IMR-90 (cell line): ENCODE measurements around the gene TAGAP.

ENCODE experiments used
- CEBPB ChIP-seq: IDR thresholded peaks from 2 replicates; pipeline ENCODE4 v1.6.1; 2012; ENCODE audit warnings: low read depth, low read length, improper control_type of control experiment
- MAZ ChIP-seq: IDR thresholded peaks from 2 replicates; pipeline ENCODE4 v1.6.1; 2012; ENCODE audit warnings: low read depth, mild to moderate bottlenecking, low read length, improper control_type of control experiment, moderate library complexity, borderline replicate concordance
- POLR2A ChIP-seq: IDR thresholded peaks from 2 replicates; pipeline ENCODE4 v1.6.1; 2012; ENCODE audit warnings: mild to moderate bottlenecking, low read depth, low read length
- RFX5 ChIP-seq: IDR thresholded peaks from 2 replicates; pipeline ENCODE4 v1.8.0; 2012; ENCODE audit warnings: low read depth, mild to moderate bottlenecking, low read length, moderate library complexity
- SMC3 ChIP-seq: fragments of 150-350 bp; IDR thresholded peaks from 2 replicates; pipeline ENCODE4 v1.6.1; 2016; ENCODE audit warnings: low read depth, mild to moderate bottlenecking, antibody characterized with exemption, low read length, moderate library complexity
- TF ChIP-seq, protein P1 (sequence below): conservative IDR thresholded peaks from 2 replicates; pipeline ENCODE4 v1.5.1; 2012; ENCODE audit warnings: mild to moderate bottlenecking, low read depth, low read length, improper control_type of control experiment

DNA sequence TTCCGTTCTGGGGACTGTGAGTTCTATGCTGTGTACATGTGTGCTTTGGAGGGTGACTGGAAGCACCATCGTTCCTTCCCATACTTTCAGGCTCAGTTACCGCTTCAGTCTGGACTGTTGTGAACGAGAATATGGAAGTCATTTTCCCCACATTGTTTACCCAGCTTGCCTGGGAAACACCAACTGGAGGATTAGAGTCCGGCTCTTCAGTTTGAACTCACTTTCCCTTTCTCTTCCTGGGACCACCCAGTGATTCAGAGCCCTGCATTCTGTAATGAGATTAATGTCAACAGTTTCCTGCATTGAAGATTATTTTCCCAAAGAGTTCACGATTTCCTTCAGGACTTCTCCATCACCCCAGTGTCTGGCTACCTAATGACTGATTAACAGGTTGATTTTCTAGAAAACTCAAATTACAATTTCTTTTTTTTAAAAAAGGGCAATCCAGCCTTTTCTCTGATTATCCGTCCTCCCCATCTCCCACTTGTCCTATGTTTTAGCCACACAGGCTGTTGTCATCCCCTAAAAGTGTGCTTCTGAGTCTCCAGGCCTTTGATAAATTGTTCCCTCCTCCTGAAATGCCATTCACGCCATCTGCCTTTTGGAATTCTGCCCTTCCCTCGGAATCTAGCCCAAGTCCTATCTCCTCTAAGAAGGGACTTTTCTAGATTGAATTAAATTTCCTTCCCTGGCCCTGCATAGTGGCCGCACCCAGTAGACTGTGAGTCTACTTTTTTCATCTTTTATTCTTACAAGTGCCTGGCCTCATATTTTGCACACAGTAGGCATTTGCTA, 3.3 kb upstream of the TAGAP start:
- TF ChIP-seq SMC3 (no peak), POLR2A (no peak), CEBPB (no peak), MAZ (no peak), RFX5 (no peak)
- TF ChIP-seq, protein P1, sequence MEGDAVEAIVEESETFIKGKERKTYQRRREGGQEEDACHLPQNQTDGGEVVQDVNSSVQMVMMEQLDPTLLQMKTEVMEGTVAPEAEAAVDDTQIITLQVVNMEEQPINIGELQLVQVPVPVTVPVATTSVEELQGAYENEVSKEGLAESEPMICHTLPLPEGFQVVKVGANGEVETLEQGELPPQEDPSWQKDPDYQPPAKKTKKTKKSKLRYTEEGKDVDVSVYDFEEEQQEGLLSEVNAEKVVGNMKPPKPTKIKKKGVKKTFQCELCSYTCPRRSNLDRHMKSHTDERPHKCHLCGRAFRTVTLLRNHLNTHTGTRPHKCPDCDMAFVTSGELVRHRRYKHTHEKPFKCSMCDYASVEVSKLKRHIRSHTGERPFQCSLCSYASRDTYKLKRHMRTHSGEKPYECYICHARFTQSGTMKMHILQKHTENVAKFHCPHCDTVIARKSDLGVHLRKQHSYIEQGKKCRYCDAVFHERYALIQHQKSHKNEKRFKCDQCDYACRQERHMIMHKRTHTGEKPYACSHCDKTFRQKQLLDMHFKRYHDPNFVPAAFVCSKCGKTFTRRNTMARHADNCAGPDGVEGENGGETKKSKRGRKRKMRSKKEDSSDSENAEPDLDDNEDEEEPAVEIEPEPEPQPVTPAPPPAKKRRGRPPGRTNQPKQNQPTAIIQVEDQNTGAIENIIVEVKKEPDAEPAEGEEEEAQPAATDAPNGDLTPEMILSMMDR = no peak
